HG03378 (cell line): Measurements from ENCODE around the gene DKK3.

Source experiments
- ATAC-seq: cut with Tn5 transposase; IDR thresholded peaks from one replicate; pipeline ENCODE4 v1.9.1; 2021; ENCODE audit warnings: mild to moderate bottlenecking, moderate library complexity; ENCODE audit not compliant: unreplicated experiment

The DKK3 gene

DNA sequence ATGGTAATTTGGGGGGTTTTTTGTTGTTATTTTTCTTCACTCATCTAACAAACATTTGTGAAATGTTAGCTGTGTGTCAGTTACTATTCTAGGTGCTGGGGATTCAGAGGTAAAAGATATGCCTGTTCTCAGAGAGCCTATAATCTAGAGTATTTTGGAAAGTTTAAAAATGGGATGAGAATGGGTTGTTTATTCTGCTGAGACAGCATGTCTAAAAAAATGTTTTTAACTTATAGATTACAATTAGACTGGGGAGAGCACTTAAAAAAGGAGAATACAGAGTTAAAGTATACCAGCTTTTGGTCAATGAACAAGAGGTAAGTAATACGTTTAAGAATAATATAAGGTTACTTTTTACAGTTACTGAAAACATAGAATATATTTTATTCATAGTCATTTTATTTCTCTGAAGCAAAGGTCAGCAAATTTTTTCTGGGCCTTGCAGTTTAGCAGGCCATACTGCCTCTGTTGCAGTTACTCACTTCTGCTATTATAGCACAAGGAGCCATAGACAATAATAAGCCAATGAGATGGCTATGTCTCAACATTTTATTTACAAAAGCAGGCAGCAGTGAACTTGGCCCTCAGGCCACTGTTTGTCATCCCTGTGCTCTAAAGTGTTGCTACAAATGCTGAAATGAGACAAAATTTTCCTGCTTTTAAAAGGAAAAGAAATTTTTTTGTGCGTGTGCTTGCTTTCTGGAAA, 60.0 kb downstream of the DKK3 start:
- no peak for ATAC-seq

GRCh38 chr11:11947825-11948224, 60.6 kb downstream of the DKK3 start:
- ATAC-seq = no peak

DNA sequence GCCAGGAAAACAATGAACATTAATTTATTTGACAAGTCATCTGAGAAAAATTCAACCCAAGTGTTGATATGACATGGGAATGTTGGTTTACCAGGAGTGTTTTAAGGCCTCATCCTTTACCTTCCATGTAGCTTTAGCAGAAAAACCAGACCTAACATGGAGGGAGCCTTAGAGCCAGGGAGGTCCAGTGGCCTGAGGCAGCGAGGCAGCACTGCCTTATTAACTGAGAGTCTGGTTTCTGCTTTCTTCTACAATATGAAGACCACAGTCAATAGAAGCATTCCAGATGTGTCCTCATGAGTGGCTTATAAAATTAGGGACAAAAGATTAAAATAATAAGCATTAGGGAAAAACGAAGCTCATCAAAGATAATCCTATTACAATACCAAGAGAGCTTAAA, 61.5 kb downstream of the DKK3 start:
- no peak for ATAC-seq

DNA sequence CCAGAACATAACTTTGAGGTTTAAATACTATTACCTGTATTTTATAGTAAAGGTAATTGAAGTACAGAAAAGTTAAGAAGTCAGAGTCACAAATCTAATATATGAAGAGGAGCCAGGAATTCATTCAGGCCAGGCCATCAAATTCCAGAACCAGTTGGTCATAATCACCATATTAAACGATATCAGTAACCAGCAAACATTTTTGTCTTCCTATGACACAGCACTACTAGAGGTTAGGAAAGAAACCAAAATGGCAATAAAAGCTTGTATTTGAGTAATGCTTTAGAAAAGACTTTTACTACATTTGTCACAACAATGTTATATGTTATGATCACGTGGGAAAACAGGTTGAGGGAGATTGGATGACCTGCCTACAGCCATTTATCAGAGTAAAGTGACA, 62.2 kb downstream of the DKK3 start:
- no peak for ATAC-seq

GRCh38 chr11:11944444-11944843, 64.0 kb downstream of the DKK3 start:
- ATAC-seq = no peak

GRCh38 chr11:11942668-11943067, 65.8 kb downstream of the DKK3 start:
- no peak for ATAC-seq

DNA sequence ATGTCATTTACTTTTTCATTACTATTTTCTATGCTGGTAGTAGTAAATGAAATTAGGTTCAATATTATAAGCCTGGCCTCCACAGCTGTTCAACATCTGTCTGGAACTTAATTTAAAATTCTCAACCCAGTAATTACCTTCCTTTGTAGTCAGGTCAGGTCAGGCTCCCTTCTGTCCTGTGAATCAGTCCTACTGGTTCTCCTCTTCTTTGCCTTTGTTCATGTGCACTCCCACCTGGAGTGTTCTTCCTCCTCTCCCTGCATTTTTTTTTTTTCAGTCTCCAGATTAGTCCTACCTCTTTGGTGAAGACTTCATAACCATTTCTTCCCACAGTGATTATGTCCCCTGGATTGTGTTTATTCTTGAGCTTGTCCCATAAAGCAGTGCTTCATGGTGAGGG, 67.9 kb downstream of the DKK3 start:
- no peak for ATAC-seq

DNA sequence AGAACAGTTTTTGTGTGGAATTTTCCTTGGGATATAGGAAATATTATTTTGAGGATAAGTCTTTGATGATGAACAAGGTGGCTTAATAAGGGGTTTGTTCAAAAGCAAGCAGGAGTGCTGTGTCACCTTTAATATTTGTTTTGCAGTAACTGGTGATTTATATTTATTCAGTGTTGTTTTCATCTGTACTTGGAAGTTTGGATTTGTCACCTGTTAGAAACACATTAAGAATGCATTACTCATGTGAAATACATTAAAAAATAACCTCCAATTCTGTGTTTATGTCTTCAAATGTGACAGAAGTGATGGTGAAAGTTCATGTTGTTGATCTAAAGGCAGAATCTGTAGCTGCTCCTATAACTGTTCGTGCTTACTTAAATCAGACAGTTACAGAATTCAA, 70.5 kb downstream of the DKK3 start:
- no peak for ATAC-seq

DNA sequence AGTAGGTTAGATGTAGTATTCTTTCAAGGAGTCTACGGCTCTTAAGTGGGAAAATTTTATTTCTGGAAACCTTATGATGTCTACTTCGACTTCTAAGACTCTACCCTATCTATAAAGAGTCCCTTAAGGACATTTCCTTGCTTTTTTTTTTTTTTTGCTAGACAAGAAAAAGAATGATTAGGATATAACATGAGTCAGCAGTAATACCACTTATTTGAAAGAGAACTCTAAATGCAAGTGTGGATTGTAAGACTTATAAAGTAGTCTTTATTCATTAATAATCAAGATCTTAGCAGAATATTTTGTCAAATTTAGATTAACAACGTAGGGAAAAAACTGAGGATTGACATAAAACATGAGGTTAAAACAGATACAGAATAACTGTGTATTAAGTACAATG, 71.0 kb downstream of the DKK3 start:
- ATAC-seq = no peak

DNA sequence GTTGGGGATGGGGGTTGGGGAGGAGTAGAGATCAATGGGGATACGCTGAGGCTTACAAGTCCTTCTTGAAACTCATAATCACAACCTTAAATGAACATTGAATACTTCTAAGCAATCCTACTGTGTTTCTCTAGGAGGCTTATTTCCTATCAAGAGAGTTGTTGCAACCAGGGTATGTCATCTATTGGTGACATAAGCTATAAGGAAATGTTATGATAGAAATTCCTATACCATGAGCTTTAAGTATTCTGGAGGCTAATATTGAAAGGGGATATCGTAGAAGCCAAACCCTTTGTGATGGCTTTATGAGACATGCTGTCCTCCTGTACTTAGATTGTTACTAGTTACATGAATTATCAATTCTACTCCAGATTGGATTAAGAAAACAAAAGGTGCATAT, 72.9 kb downstream of the DKK3 start:
- no peak for ATAC-seq

DNA sequence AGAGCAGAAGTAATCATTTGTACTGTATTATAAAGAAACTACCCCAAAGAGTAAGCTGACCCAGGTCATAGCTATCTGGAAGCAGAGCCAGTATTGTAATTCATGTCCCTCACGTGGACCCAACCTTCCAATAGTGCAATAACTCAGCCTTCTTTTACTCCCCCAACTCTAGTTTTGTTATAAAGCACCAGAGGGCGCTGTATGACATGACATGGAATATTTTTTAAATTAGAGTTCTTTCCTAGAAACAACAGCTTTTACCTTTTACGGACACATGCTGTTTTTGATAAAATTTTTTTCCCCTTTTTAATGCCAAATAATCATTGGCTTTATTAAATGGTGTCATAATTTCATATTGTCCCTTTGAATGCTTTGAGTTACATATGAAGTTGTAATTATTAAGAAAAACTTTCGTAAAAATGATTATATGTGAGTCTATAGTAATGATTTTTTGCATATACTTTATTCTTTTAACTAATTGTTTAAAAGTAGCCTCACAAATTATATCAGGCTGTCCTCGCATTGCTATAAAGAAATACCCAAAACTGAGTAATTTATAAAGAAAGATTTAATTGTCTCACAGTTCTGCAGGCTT, 76.9 kb downstream of the DKK3 start:
- ATAC-seq = no peak

GRCh38 chr11:11929920-11930319, 78.5 kb downstream of the DKK3 start:
- ATAC-seq = no peak

- no peak for ATAC-seq
These were observed 84.6 kb downstream of the DKK3 start for GRCh38 chr11:11923828-11924227.

GRCh38 chr11:11916981-11917399, 91.4 kb downstream of the DKK3 start:
- no peak for ATAC-seq

DNA sequence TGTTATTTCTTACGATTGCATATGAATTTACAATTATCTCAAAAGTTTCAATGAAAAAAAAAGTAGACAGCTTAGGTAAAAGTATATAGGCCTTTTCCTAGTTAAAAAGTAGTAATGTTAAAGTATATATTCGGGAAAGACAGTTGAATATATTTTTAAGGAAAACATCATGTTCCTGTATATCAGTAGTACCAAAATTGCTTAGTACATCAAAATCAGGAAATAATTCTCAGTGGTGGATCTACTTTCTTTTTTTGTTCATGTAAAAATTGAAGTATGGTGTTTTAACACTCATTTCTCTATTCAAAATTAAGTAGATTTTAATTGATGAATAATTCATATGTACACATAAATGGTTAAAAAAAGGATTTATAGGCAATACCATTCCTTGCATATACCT, 92.8 kb downstream of the DKK3 start:
- no peak for ATAC-seq

DNA sequence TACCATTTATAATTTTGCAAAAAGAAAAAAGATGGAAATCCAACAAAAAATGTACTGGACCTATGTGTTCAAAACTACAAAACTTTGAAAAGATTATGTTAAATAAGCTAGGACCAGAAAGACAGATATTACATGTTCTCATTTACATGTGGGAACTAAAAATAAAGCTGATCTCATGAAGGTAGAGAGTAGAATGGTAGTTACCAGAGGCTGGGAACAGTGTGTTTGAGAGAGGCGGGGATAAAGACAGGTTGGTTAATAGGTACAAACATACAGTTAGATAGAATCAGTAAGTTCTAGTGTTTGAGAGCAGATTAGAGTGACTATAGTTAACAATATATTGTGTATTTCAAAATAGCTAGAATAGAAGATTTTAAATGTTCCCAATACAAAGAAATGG, 95.0 kb downstream of the DKK3 start:
- no peak for ATAC-seq
